GM23248 (cell line): ENCODE measurements around the gene SLC13A5. TPM values are rescaled to one million over a fixed set of nuclear protein-coding genes. Genes with fewer than 3 reads are reported as not detected.

Source experiments
- DNase-seq: peaks from one replicate; pipeline ENCODE4 v3.0.0-alpha.2; 2015
- H2AFZ ChIP-seq: fragments of 200-600 bp; sonication (generic); 2 replicates; pipeline ENCODE4 v1.6.1; 2016; ENCODE audit warnings: antibody characterized with exemption
- H3F3A ChIP-seq: fragments of 200-600 bp; sonication (generic); 2 replicates; pipeline ENCODE4 v1.6.1; 2016; ENCODE audit warnings: mild to moderate bottlenecking, antibody characterized with exemption, mixed run types; ENCODE audit not compliant: insufficient read depth
- H3K27ac ChIP-seq: fragments of 200-600 bp; sonication (generic); 2 replicates; pipeline ENCODE4 v1.5.1; 2016; ENCODE audit warnings: mild to moderate bottlenecking
- H3K27me3 ChIP-seq: fragments of 200-600 bp; sonication (generic); replicated peaks from 2 replicates; pipeline ENCODE4 v1.6.1; 2016; ENCODE audit warnings: mild to moderate bottlenecking; ENCODE audit not compliant: insufficient read depth
- H3K36me3 ChIP-seq: fragments of 200-600 bp; sonication (generic); 2 replicates; pipeline ENCODE4 v1.6.1; 2016; ENCODE audit warnings: low read depth, mild to moderate bottlenecking
- H3K4me1 ChIP-seq: fragments of 200-600 bp; sonication (generic); 2 replicates; pipeline ENCODE4 v1.6.1; 2016; ENCODE audit warnings: mild to moderate bottlenecking; ENCODE audit not compliant: insufficient read depth
- H3K4me2 ChIP-seq: fragments of 200-600 bp; sonication (generic); one replicate; pipeline ENCODE4 v1.6.1; 2016; ENCODE audit warnings: mild to moderate bottlenecking; ENCODE audit not compliant: unreplicated experiment
- H3K4me3 ChIP-seq: fragments of 200-600 bp; sonication (generic); 2 replicates; pipeline ENCODE4 v1.5.1; 2016; ENCODE audit warnings: mild to moderate bottlenecking
- H3K79me2 ChIP-seq: fragments of 200-600 bp; sonication (generic); 2 replicates; pipeline ENCODE4 v1.6.1; 2016; ENCODE audit warnings: mild to moderate bottlenecking; ENCODE audit not compliant: insufficient read depth
- H3K9ac ChIP-seq: fragments of 200-600 bp; sonication (generic); 2 replicates; pipeline ENCODE4 v1.6.1; 2016; ENCODE audit warnings: mild to moderate bottlenecking
- H3K9me2 ChIP-seq: fragments of 200-600 bp; sonication (generic); 2 replicates; pipeline ENCODE4 v1.6.1; 2016; ENCODE audit warnings: mixed run types, mild to moderate bottlenecking, moderate library complexity; ENCODE audit not compliant: insufficient read depth
- H3K9me3 ChIP-seq: fragments of 200-600 bp; sonication (generic); one replicate; pipeline ENCODE4 v1.6.1; 2017; ENCODE audit warnings: low read depth
- H4K20me1 ChIP-seq: fragments of 200-600 bp; sonication (generic); 2 replicates; pipeline ENCODE4 v1.6.0; 2016; ENCODE audit not compliant: insufficient read depth
- EZH2 ChIP-seq: fragments of 200-600 bp; sonication (generic); IDR thresholded peaks from 2 replicates; pipeline ENCODE4 v1.6.1; 2018; ENCODE audit warnings: antibody characterized with exemption, mild to moderate bottlenecking; ENCODE audit not compliant: insufficient read depth, poor library complexity, severe bottlenecking
- EZH2phosphoT487 ChIP-seq: fragments of 200-600 bp; sonication (generic); IDR thresholded peaks from 2 replicates; pipeline ENCODE4 v1.6.1; 2018; ENCODE audit warnings: antibody characterized with exemption, moderate library complexity, mild to moderate bottlenecking, low read depth; ENCODE audit not compliant: insufficient read depth
- WGBS, 2 experiments: methylation state at CpG; one replicate each; pipeline ENCODE4 v1.1.6; 2015 to 2017; ENCODE audit warnings: low lambda C conversion rate in 2 of 2, low coverage in 1 of 2; ENCODE audit errors: missing lambda C conversion rate in 2 of 2; 5-methylcytosine and 5-hydroxymethylcytosine counted together
- in situ Hi-C: fragments of 300-500 bp; cut with MboI; formaldehyde crosslinking; loops from 2 replicates; pipeline ENCODE4 v1.15.0; 2020
- polyA plus RNA-seq: library from polyadenylated mRNA; unstranded; fragments of >200 nt; fragmentation: Nextera tagmentation; extraction: Ambion mirVana; gene quantifications from 2 replicates; pipeline ENCODE4 v1.2.1, GENCODE V29; 2016
- total RNA-seq: library from RNA; depleted of rRNA; stranded (reverse); fragments of >200 nt; shearing (Covaris generic); gene quantifications from 2 replicates; pipeline ENCODE4 v1.2.3, GENCODE V29; 2014

The SLC13A5 gene
- total and polyA plus RNA-seq, 2 experiments from 2014 or later: not detected

GRCh38 chr17:6704470-6705052 lies 8.6 kb downstream of the SLC13A5 start:
- Histone ChIP-seq H3K9ac (no peak overlapping the region), H3K36me3 (no peaks in the 10 kb centered on the region), H3K4me3 (no peak overlapping the region), H2AFZ (no peak overlapping the region), H3K79me2 (no peaks in the 10 kb centered on the region), H3K4me1 (no peaks in the 10 kb centered on the region), H3F3A (no peaks in the 10 kb centered on the region), H3K27me3 (peaks cover 14% of the 10 kb centered on the region; the same call in 1 of the 2 replicates), H3K4me2 (no peak overlapping the region), H3K9me3 (no peaks in the 10 kb centered on the region), H3K27ac (no peak overlapping the region), H4K20me1 (no peaks in the 10 kb centered on the region), H3K9me2 (no peaks in the 10 kb centered on the region)
- TF ChIP-seq EZH2phosphoT487: no peak
- TF ChIP-seq EZH2: no peak
- DNase-seq: no peak
- in situ Hi-C loops: no loop called here
- WGBS, 2 experiments: 42 to 54% methylated on average over 6 of the region's 6 CpGs

- TF ChIP-seq EZH2phosphoT487 (no peak), EZH2 (no peak)
- H3K27ac ChIP-seq: no peak overlapping the region
- H3K79me2 ChIP-seq: no peaks in the 10 kb centered on the region
- H3K4me1 ChIP-seq: no peaks in the 10 kb centered on the region
- H3K4me3 ChIP-seq: no peak overlapping the region
- no peak for DNase-seq
- no peaks in the 10 kb centered on the region for H3K36me3 ChIP-seq
- no peaks in the 10 kb centered on the region for H3F3A ChIP-seq
- no peaks in the 10 kb centered on the region for H3K9me2 ChIP-seq
- no peak overlapping the region for H2AFZ ChIP-seq
- no peaks in the 10 kb centered on the region for H4K20me1 ChIP-seq
- in situ Hi-C loops: no loop called here
- H3K9ac ChIP-seq: no peak overlapping the region
- H3K9me3 ChIP-seq: no peaks in the 10 kb centered on the region
- H3K4me2 ChIP-seq: no peak overlapping the region
- H3K27me3 ChIP-seq: peaks cover 14% of the 10 kb centered on the region; the same call in 1 of the 2 replicates
- 47 to 54% methylated on average over 10 of the region's 10 CpGs for WGBS, 2 experiments
These were observed 9.4 kb downstream of the SLC13A5 start for GRCh38 chr17:6703751-6704150.

GRCh38 chr17:6702567-6703215 lies 10.5 kb downstream of the SLC13A5 start:
- in situ Hi-C loops: no loop called here
- H3K79me2 ChIP-seq: no peaks in the 10 kb centered on the region
- no peak overlapping the region for H3K27ac ChIP-seq
- no peak overlapping the region for H3K4me2 ChIP-seq
- 67 to 68% methylated on average over 15 of the region's 16 CpGs for WGBS, 2 experiments
- no peak overlapping the region for H3K9ac ChIP-seq
- H2AFZ ChIP-seq: no peak overlapping the region
- H4K20me1 ChIP-seq: no peaks in the 10 kb centered on the region
- peaks cover 6% of the 10 kb centered on the region; the same call in 1 of the 2 replicates for H3K27me3 ChIP-seq
- no peaks in the 10 kb centered on the region for H3K36me3 ChIP-seq
- no peak overlapping the region for H3K4me3 ChIP-seq
- no peaks in the 10 kb centered on the region for H3F3A ChIP-seq
- DNase-seq: no peak
- H3K4me1 ChIP-seq: no peaks in the 10 kb centered on the region
- H3K9me3 ChIP-seq: no peaks in the 10 kb centered on the region
- TF ChIP-seq EZH2: no peak
- TF ChIP-seq EZH2phosphoT487: no peak
- no peaks in the 10 kb centered on the region for H3K9me2 ChIP-seq

GRCh38 chr17:6701719-6702118 lies 11.4 kb downstream of the SLC13A5 start:
- Histone ChIP-seq H3K4me2 (no peak overlapping the region), H3K9me2 (no peaks in the 10 kb centered on the region), H3K79me2 (no peaks in the 10 kb centered on the region), H4K20me1 (no peaks in the 10 kb centered on the region), H3K4me3 (no peak overlapping the region), H3K4me1 (no peaks in the 10 kb centered on the region), H3K36me3 (no peaks in the 10 kb centered on the region), H2AFZ (no peak overlapping the region), H3K27me3 (peaks cover 1% of the 10 kb centered on the region; the same call in 1 of the 2 replicates), H3K9me3 (no peaks in the 10 kb centered on the region), H3K9ac (no peak overlapping the region), H3F3A (no peaks in the 10 kb centered on the region), H3K27ac (no peak overlapping the region)
- in situ Hi-C loops: no loop called here
- 18 to 25% methylated on average over 8 to 11 of the region's 11 CpGs for WGBS, 2 experiments
- TF ChIP-seq EZH2 (no peak), EZH2phosphoT487 (no peak)
- peak; percentile 64 for DNase-seq
